Stomach (tissue), 4 donors: Measurements from ENCODE around the gene GNAT3.

Source experiments
- POLR2A ChIP-seq, 4 donors: fragments of 450-650 bp; IDR thresholded peaks; one replicate each; pipeline ENCODE4 v1.6.1; 2016; ENCODE audit warnings: antibody characterized with exemption in 4 of 4, control low read depth in 2 of 4, mild to moderate bottlenecking in 1 of 4, moderate library complexity in 1 of 4
- TF ChIP-seq, protein P1 (sequence below), 7 experiments: fragments of 450-650 bp in 4 of 7; fragments of 200-600 bp in 3 of 7; sonication (generic) in 3 of 7; IDR thresholded peaks; one replicate each; pipeline ENCODE4 v1.5.1; 2016 to 2019; ENCODE audit warnings: antibody characterized with exemption in 7 of 7, control low read depth in 2 of 7, mild to moderate bottlenecking in 1 of 7

- TF ChIP-seq, protein P1, sequence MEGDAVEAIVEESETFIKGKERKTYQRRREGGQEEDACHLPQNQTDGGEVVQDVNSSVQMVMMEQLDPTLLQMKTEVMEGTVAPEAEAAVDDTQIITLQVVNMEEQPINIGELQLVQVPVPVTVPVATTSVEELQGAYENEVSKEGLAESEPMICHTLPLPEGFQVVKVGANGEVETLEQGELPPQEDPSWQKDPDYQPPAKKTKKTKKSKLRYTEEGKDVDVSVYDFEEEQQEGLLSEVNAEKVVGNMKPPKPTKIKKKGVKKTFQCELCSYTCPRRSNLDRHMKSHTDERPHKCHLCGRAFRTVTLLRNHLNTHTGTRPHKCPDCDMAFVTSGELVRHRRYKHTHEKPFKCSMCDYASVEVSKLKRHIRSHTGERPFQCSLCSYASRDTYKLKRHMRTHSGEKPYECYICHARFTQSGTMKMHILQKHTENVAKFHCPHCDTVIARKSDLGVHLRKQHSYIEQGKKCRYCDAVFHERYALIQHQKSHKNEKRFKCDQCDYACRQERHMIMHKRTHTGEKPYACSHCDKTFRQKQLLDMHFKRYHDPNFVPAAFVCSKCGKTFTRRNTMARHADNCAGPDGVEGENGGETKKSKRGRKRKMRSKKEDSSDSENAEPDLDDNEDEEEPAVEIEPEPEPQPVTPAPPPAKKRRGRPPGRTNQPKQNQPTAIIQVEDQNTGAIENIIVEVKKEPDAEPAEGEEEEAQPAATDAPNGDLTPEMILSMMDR (IDR thresholded peaks at IDR 0.05), result no peak
- TF ChIP-seq POLR2A (IDR thresholded peaks at IDR 0.05), result no peak
Measured at GRCh38 chr7:80443325-80443724, 68.5 kb downstream of the GNAT3 start.
